ENCODE results near the gene BCOR.

BCOR gene

GRCh38 chrX:40013266-40014195, 84.2 kb downstream of the BCOR start:
- TF ChIP-seq CTCF (conservative IDR thresholded peaks at IDR 0.05), result no peak
- H3K27ac ChIP-seq, result peak overlapping the region; percentile 98

- no peak for TF ChIP-seq CTCF (conservative IDR thresholded peaks at IDR 0.05)
- peak overlapping the region; percentile 98 for H3K27ac ChIP-seq
Measured at GRCh38 chrX:40012868-40013265, 84.9 kb downstream of the BCOR start.

GRCh38 chrX:40012039-40012867, 85.5 kb downstream of the BCOR start:
- H3K27ac ChIP-seq, result peak overlapping the region; percentile 98
- no peak for TF ChIP-seq CTCF (conservative IDR thresholded peaks at IDR 0.05)

- peak overlapping the region; percentile 98 for H3K27ac ChIP-seq
- no peak for TF ChIP-seq CTCF (conservative IDR thresholded peaks at IDR 0.05)
Measured at GRCh38 chrX:40011322-40012038, 86.3 kb downstream of the BCOR start.

- no peak for TF ChIP-seq CTCF (conservative IDR thresholded peaks at IDR 0.05)
- no peak overlapping the region; the same call in 1 of the 2 replicates for H3K27ac ChIP-seq
Measured at GRCh38 chrX:40010550-40011321, 87.0 kb downstream of the BCOR start.

GRCh38 chrX:40009890-40010289, 87.9 kb downstream of the BCOR start:
- H3K27ac ChIP-seq, result no peak overlapping the region
- no peak for TF ChIP-seq CTCF (conservative IDR thresholded peaks at IDR 0.05)

All from VCaP (cell line).